NCI-H526 (cell line): ENCODE measurements around the gene MACROD2.

Source experiments
- DNase-seq, 2 experiments: peaks; one replicate each; lab custom pipeline; 2025; lab: John Stamatoyannopoulos, UW

The MACROD2 gene

GRCh38 chr20:15628851-15629353 lies 1633.6 kb downstream of the MACROD2 start:
- DNase-seq: no peak

- no peak for DNase-seq
Measured at GRCh38 chr20:15630360-15630759, 1635.0 kb downstream of the MACROD2 start.

GRCh38 chr20:15632680-15633079 lies 1637.4 kb downstream of the MACROD2 start:
- no peak for DNase-seq

GRCh38 chr20:15634102-15634501 lies 1638.8 kb downstream of the MACROD2 start:
- no peak for DNase-seq

- no peak for DNase-seq
Measured at GRCh38 chr20:15637546-15637945, 1642.2 kb downstream of the MACROD2 start.

GRCh38 chr20:15637950-15638754 lies 1642.8 kb downstream of the MACROD2 start:
- no peak for DNase-seq

GRCh38 chr20:15638816-15639215 lies 1643.5 kb downstream of the MACROD2 start:
- DNase-seq: no peak

GRCh38 chr20:15639839-15640238 lies 1644.5 kb downstream of the MACROD2 start:
- no peak for DNase-seq

GRCh38 chr20:15642109-15642508 lies 1646.8 kb downstream of the MACROD2 start:
- no peak for DNase-seq

- no peak for DNase-seq
Measured at GRCh38 chr20:15642676-15643075, 1647.4 kb downstream of the MACROD2 start.

GRCh38 chr20:15643713-15644112 lies 1648.4 kb downstream of the MACROD2 start:
- DNase-seq: peak in 1 of 2 experiments; percentile 20

- no peak for DNase-seq
Measured at GRCh38 chr20:15645816-15646215, 1650.5 kb downstream of the MACROD2 start.

- no peak for DNase-seq
Measured at GRCh38 chr20:15653396-15654207, 1658.3 kb downstream of the MACROD2 start.

GRCh38 chr20:15654208-15654649 lies 1658.9 kb downstream of the MACROD2 start:
- peak; percentile 47 to 80 for DNase-seq

GRCh38 chr20:15655295-15655874 lies 1660.1 kb downstream of the MACROD2 start:
- no peak for DNase-seq

- no peak for DNase-seq
Measured at GRCh38 chr20:15656124-15656523, 1660.8 kb downstream of the MACROD2 start.

GRCh38 chr20:15658295-15658694 lies 1663.0 kb downstream of the MACROD2 start:
- no peak for DNase-seq

- no peak for DNase-seq
Measured at GRCh38 chr20:15673206-15673605, 1677.9 kb downstream of the MACROD2 start.

- DNase-seq: no peak
Measured at GRCh38 chr20:15674253-15675060, 1679.1 kb downstream of the MACROD2 start.

GRCh38 chr20:15675061-15675514 lies 1679.8 kb downstream of the MACROD2 start:
- DNase-seq: no peak

- no peak for DNase-seq
Measured at GRCh38 chr20:15675813-15676484, 1680.6 kb downstream of the MACROD2 start.
